ENCODE measurements around the gene ACTG1. TPM values are rescaled to one million over a fixed set of nuclear protein-coding genes. Genes with fewer than 3 reads are reported as not detected.

Gene ACTG1
- total RNA-seq, 1 donor from 2014 or later, result 3,227 TPM

GRCh38 chr17:81515530-81516041 lies 3.0 kb upstream of the ACTG1 start:
- H3K27ac Mint-ChIP-seq, result peak overlapping the region; percentile 95
- peaks cover 17% of the 10 kb centered on the region for H3K4me1 Mint-ChIP-seq (ENCODE audit: low read depth)
- H3K27me3 Mint-ChIP-seq, result peaks cover 6% of the 10 kb centered on the region
- no peaks in the 10 kb centered on the region for H3K9me3 Mint-ChIP-seq (ENCODE audit: low read depth)
- peak; percentile 12 for DNase-seq (ENCODE audit: low spot score, unreplicated experiment)
- peak overlapping the region; percentile 85 for H3K4me3 Mint-ChIP-seq (ENCODE audit: low read depth)
- TF ChIP-seq CTCF (IDR thresholded peaks at IDR 0.05; ENCODE audit: unreplicated experiment), result no peak
- peaks cover 17% of the 10 kb centered on the region for H3K36me3 Mint-ChIP-seq (ENCODE audit: insufficient read depth)

GRCh38 chr17:81514739-81515529 lies 2.3 kb upstream of the ACTG1 start:
- H3K4me1 Mint-ChIP-seq (ENCODE audit: low read depth), result peaks cover 19% of the 10 kb centered on the region

GRCh38 chr17:81514489-81514738 lies 1.8 kb upstream of the ACTG1 start:
- Mint-ChIP-seq H3K36me3 (ENCODE audit: insufficient read depth) (peaks cover 29% of the 10 kb centered on the region), H3K4me1 (ENCODE audit: low read depth) (peaks cover 24% of the 10 kb centered on the region), H3K27me3 (peaks cover 3% of the 10 kb centered on the region), H3K4me3 (ENCODE audit: low read depth) (peak overlapping the region; percentile 78), H3K9me3 (ENCODE audit: low read depth) (no peaks in the 10 kb centered on the region), H3K27ac (peak overlapping the region; percentile 94)
- DNase-seq (ENCODE audit: low spot score, unreplicated experiment), result no peak
- TF ChIP-seq CTCF (IDR thresholded peaks at IDR 0.05; ENCODE audit: unreplicated experiment), result no peak

More at GRCh38 chr17:81514739-81515529, 2.3 kb upstream of the ACTG1 start:
- peaks cover 23% of the 10 kb centered on the region for H3K36me3 Mint-ChIP-seq (ENCODE audit: insufficient read depth)
- peak overlapping the region; percentile 95 for H3K27ac Mint-ChIP-seq
- H3K9me3 Mint-ChIP-seq (ENCODE audit: low read depth), result no peaks in the 10 kb centered on the region
- H3K27me3 Mint-ChIP-seq, result peaks cover 3% of the 10 kb centered on the region
- peak overlapping the region; percentile 85 for H3K4me3 Mint-ChIP-seq (ENCODE audit: low read depth)
- peak; percentile 69 for DNase-seq (ENCODE audit: low spot score, unreplicated experiment)
- TF ChIP-seq CTCF (IDR thresholded peaks at IDR 0.05; ENCODE audit: unreplicated experiment), result no peak

GRCh38 chr17:81513753-81514488 lies 1.3 kb upstream of the ACTG1 start:
- TF ChIP-seq CTCF (IDR thresholded peaks at IDR 0.05; ENCODE audit: unreplicated experiment), result no peak
- H3K4me1 Mint-ChIP-seq (ENCODE audit: low read depth), result peaks cover 29% of the 10 kb centered on the region
- peak overlapping the region; percentile 98 for H3K27ac Mint-ChIP-seq
- H3K27me3 Mint-ChIP-seq, result peaks cover 3% of the 10 kb centered on the region
- H3K36me3 Mint-ChIP-seq (ENCODE audit: insufficient read depth), result peaks cover 33% of the 10 kb centered on the region
- H3K9me3 Mint-ChIP-seq (ENCODE audit: low read depth), result no peaks in the 10 kb centered on the region
- H3K4me3 Mint-ChIP-seq (ENCODE audit: low read depth), result peak overlapping the region; percentile 78
- peak; percentile 73 for DNase-seq (ENCODE audit: low spot score, unreplicated experiment)

GRCh38 chr17:81513372-81513752 lies 763 bp upstream of the ACTG1 start:
- H3K9me3 Mint-ChIP-seq (ENCODE audit: low read depth), result no peaks in the 10 kb centered on the region
- H3K27me3 Mint-ChIP-seq, result peaks cover 3% of the 10 kb centered on the region
- H3K27ac Mint-ChIP-seq, result peak overlapping the region; percentile 98
- TF ChIP-seq CTCF (IDR thresholded peaks at IDR 0.05; ENCODE audit: unreplicated experiment), result no peak
- DNase-seq (ENCODE audit: low spot score, unreplicated experiment), result peak; percentile 54
- H3K4me3 Mint-ChIP-seq (ENCODE audit: low read depth), result peak overlapping the region; percentile 78
- peaks cover 31% of the 10 kb centered on the region for H3K4me1 Mint-ChIP-seq (ENCODE audit: low read depth)
- H3K36me3 Mint-ChIP-seq (ENCODE audit: insufficient read depth), result peaks cover 39% of the 10 kb centered on the region
